SKM-1 (cell line): ENCODE measurements around the gene MRPL28.
"Not testable (repeated sequence)": the region's sequence is repeated elsewhere in the genome, so short reads cannot be mapped to it uniquely, and the experiment has no call there.

ENCODE experiments used
- DNase-seq: peaks from one replicate; lab custom pipeline; 2025; ENCODE audit not compliant: unreplicated experiment; lab: John Stamatoyannopoulos, UW

Gene MRPL28

GRCh38 chr16:370443-370842 lies at the start of gene MRPL28:
MRPL28 (minus strand) TSS chr16:370538; CDS start chr16:370218, 320 bp downstream.
- peak; percentile 88 for DNase-seq

GRCh38 chr16:415170-415498 lies 44.8 kb upstream of the MRPL28 start:
- DNase-seq = not testable (repeated sequence)

- no peak for DNase-seq
These were observed 44.2 kb upstream of the MRPL28 start for GRCh38 chr16:414395-415169.

DNA sequence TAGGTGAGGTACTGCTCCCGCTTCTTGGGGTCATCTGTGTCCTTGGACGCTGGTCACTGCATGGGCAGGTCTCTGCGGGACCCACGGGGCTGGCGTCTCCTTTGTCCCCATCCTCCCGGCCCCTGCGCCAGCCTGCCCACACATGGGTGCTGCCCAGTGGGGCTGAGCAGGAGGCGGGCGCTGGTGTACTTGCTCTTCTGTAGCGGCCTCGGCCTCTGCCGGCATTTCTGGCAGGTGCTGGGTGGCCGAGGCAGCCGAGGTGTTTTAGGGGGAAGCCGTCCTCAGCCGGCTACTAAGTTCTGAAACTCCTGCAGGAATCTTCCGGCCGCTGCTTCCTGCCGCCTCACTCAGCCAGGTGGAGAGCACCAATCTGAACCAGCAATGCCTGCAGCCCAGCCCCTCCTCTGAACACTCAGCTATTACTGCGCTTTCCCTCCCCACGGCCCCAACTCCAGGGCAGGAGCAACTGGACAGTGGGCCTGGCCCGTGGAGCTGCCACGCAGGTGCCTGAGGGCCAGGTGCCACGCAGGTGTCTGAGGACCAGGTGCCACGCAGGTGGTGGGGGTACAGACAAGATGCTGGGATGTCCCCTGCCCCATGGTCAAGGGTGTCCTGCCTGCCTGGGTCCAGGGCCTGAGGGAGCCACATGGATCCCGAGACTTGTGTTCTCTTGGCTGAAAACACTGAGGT lies 41.4 kb upstream of the MRPL28 start:
- no peak for DNase-seq

- no peak for DNase-seq
These were observed 40.3 kb upstream of the MRPL28 start for GRCh38 chr16:410516-411178.

- DNase-seq = no peak
These were observed 36.9 kb upstream of the MRPL28 start for GRCh38 chr16:407253-407652.

DNA sequence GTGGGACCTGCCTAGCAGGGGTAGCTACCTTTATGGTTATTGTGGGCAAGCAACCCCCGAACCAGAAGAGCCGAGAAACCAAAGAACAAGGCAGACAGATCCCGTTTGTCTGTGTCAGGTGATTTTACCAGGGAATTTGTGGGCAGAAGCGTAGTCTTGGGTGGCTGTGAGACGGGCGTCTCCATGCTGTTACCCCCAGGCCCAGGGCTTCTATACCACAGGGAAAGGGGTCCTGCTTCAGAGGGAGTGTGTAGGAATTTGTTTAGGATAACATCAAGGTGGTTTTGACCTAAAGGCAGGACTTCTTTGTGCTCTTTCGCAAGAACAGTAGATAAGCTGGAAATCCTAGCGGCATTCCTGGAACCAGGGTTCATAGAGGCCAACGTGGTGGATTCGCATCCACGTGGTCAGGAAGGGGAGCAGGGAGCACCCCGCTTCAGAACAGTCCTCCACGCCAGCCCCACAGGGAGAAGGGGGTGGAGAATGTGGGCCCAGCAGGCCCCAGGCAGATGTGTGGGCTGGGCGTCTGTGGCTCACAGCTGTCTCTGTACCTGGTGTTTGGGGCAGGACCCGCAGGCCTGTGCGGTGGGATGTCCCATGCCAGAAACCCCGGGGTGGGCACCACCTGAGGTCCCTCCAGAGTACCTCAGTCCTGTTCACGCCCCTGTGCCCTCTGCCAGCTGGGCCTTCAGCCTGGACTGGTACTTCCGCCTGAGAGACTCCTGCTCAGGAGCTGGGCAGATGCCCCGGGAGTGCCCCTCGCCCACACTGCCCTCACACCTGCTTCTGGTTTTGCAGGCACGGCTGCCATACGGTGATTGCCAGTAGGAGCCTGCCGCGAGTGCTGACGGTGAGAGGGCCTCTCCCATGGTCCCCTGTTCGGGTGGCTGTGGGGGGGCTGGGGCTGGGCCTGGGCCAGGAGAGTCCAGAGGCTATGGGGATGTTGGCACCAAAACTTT lies 35.5 kb upstream of the MRPL28 start:
- DNase-seq = no peak

DNA sequence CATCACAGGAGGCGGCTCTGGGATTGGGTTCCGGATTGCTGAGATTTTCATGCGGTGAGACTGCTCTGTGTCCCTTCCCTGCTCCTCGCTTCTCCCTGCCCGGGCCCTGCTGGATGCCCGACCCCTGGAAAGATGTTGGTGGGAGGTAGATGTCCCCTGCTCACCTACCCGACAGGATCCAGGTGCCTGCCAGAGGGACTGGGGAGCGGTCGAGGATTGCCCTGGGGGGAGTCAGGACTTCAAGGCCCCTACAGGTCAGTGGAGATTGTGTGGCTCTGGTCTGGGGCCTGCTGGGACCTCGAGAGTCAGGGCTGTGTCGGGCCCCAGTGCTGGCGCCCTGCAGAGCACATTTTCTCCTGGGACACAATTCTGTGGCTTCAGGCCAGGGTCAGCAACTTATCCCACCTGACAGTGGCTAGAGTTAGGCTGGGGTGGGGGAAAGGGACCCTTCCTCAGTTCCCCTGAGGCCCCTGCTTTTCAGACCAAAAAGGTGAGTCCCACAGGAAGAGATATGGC lies 34.7 kb upstream of the MRPL28 start:
- DNase-seq = no peak

DNA sequence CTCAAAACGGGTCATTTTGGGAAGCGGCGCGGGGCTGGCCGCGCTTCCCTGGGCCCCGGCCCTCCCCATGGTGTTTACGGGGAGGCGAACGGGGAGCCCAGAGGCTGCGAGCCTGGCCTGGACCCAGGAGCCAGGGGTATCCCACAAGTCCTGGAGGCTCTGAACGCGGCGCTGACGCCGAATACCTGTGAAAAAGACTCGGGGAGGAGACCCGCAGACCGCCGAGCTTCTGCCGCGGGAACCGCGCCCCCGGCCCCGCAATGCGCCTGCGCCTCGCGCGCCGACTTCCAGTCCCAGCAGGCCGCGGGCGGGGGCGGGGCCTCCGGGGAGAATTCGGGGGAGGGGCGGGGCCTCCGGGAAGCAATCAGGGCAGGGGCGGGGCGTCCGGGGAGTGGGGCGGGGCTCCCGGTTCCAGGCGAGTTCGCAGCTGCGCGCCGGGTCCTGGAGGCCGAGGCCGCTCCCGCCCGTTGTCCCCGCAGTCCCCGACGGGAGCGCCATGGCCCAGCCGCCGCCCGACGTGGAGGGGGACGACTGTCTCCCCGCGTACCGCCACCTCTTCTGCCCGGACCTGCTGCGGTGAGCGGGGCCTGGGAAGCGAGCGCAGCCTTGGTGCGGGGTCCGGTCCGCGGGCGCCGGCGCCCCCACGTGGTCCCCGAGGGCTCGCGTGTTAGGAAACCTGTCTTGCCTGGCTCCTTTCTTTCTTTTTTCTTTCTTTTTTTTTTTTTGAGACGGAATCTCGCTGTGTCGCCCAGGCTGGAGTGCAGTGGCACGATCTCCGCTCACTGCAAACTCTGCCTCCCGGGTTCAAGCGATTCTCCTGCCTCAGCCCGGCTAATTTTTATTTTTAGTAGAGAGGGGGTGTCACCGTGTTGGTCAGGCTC lies 31.4 kb upstream of the MRPL28 start, which contains the start of gene DECR2:
DECR2 (plus strand) TSS at position 418 of the 881 bp plus-strand sequence; CDS start at position 497, 79 bp downstream.
- DNase-seq = peak; percentile 86

DNA sequence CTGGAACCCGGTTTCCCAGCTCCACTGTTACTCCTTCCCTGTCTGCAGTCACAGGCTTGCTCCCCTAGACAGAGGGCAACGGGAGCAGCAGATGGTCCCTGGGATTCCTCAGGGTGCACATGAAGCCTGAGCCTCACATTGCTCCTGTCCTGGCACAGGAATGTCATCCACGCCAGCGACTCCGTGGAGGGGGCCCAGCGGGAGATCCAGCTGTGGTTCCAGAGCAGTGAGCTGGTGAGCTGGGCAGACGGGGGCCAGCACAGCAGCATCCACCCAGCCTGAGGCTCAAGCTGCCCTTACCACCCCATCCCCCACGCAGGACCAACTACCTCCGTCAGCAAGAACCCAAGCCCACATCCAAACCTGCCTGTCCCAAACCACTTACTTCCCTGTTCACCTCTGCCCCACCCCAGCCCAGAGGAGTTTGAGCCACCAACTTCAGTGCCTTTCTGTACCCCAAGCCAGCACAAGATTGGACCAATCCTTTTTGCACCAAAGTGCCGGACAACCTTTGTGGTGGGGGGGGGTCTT lies 29.8 kb upstream of the MRPL28 start:
- no peak for DNase-seq

DNA sequence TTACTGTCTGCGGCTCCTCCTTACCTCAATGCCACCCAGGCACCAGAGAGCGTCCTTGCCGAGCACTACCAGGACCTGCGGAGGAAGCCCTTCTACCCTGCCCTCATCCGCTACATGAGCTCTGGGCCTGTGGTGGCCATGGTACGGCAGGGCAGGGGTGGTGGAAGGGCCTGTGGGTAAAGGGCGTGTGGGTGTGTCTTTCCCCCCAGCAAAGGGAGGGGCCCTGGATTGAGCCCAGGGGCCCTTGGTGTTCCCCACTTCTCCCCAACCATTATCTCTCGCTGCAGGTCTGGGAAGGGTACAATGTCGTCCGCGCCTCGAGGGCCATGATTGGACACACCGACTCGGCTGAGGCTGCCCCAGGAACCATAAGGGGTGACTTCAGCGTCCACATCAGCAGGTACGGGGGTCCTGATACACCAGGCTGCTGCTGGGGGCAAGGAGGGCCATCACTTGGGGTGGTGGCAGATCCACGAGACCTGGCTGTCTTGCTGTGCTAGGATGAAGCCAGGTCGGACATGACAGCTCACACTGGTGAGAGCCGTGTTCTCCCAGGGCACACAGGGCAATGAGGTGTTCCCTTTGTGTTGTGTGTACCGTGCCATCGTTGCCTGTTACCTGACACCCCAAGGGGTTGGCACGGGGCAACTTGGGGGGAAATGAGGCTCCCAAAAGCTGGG lies 29.1 kb upstream of the MRPL28 start:
- no peak for DNase-seq

DNA sequence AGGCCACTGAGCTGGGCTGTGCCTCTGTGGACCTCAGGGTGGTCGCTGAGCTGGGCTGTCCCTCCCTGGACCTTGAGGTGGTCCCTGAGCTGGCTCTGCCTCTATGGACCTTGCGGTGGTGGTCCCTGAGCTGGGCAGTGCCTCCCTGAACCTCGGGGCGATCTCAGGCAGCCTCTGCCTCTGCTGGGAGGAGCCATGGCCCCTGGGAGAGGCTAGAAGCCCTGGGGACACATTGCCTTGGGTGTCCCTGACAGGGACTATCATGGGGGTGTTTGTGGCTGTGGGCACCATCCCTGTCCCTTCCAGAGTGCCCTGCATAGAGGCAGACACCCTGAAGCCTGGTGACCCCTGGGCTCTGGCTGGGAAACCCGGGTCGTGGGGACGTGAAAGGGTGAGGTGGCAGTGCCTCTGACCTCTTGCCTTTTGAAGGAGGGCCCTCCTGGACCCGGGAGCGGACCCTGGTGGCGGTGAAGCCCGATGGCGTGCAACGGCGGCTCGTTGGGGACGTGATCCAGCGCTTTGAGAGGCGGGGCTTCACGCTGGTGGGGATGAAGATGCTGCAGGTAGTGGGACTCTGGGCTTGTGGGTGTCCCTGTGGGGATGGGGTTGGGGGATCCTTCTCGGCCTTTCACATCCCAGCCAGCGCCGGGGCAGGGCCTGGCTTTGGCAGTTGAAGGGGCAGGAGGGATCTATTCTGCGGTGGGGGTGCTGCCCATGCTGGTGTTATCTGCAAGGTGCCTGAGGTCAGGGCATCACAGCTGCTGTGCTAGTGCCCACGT lies 28.4 kb upstream of the MRPL28 start:
- DNase-seq = no peak

GRCh38 chr16:397736-398332 lies 27.5 kb upstream of the MRPL28 start:
- DNase-seq = no peak

GRCh38 chr16:397135-397661 lies 26.9 kb upstream of the MRPL28 start, which contains the start of gene NME4:
NME4 (plus strand) TSS chr16:397199; CDS start chr16:397223, 24 bp downstream.
- DNase-seq = no peak

GRCh38 chr16:396605-397004 lies 26.3 kb upstream of the MRPL28 start:
- no peak for DNase-seq

DNA sequence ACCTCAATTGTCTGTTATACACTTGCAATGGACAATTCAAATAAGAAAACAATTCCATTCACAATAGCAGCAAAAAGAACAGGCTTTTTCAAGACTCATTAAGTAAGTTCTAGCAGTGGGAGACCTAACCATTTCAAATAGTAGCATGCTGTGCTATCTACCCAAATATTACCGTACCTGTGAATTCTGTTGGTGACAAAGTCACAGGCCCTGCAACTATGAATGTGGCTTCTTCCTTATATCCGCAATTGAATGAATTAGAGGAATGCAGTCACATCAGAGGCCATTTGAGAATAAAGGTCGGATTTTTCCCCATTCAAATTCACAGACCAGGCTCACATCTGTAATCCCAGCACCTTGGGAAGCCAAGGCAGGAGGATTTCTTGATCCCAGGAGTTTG lies 25.9 kb upstream of the MRPL28 start:
- DNase-seq = no peak

DNA sequence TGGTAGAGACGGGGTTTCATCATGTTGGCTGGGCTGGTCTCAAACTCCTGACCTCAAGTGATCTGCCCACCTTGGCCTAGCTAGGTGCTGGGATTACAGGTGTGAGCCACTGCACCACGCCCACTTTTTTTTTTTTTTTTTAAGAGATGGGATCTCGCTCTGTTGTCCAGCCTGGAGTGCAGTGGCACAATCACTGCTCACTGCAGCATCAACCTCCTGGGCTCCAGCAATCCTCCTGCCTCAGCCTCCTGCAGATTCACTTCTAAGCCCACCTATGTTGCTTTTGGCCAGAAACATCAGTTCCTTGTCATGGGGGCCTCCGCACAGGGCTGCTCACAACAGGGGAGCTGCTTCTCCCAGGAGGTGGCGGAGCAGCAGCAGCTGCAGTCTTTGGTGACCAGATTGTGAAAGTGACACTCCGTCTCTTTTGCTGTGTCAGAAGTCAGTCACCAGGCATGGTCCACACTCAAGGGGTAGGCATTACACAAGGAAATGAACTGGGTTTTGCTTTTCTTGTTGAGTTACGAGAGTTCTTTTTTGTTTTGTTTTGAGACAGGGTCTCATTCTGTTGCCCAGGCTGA lies 22.2 kb upstream of the MRPL28 start:
- no peak for DNase-seq
